Caco-2 (cell line): ENCODE results near the gene KIRREL3. TPM values are rescaled to one million over a fixed set of nuclear protein-coding genes. Genes with fewer than 3 reads are reported as not detected.

Source experiments
- BruUV-seq: library from RNA; stranded (reverse); fragments of 400-500 nt; replicated peaks from 2 replicates; lab custom pipeline; 2021; lab: Mats Ljungman, UMichigan
- CTCF ChIA-PET: fragments of 300-600 bp; sonication (Branson Sonifier 250); formaldehyde crosslinking; loops from one replicate; lab custom pipeline; 2022; ENCODE audit warnings: antibody characterized with exemption; lab: Charles Lee
- POLR2A ChIA-PET: fragments of 300-600 bp; sonication (Branson Sonifier 250); formaldehyde crosslinking; loops from one replicate; lab custom pipeline; 2022; ENCODE audit warnings: antibody characterized with exemption; lab: Charles Lee
- DNase-seq, 2 experiments: peaks; one replicate each; pipeline versions ENCODE4 v3.0.0 to v3.0.0-alpha.2; 2020 to 2022
- H3K27me3 ChIP-seq: replicated peaks from 2 replicates; pipeline ENCODE4 v1.6.0; 2011; ENCODE audit warnings: low read length; ENCODE audit not compliant: control insufficient read depth, insufficient read depth
- H3K36me3 ChIP-seq: 2 replicates; pipeline ENCODE4 v1.5.1; 2011; ENCODE audit warnings: low read length; ENCODE audit not compliant: control insufficient read depth, insufficient read depth
- H3K4me1 ChIP-seq: fragments of 250-450 bp; sonication (Bioruptor Pico); 2 replicates; pipeline ENCODE4 v1.5.1; 2020; ENCODE audit warnings: mild to moderate bottlenecking
- H3K4me3 ChIP-seq: 2 replicates; pipeline ENCODE4 v1.5.1; 2011; ENCODE audit warnings: low read depth, mild to moderate bottlenecking, control low read depth, low read length
- H3K9me3 ChIP-seq: fragments of 250-450 bp; sonication (Bioruptor Pico); 2 replicates; pipeline ENCODE4 v1.5.1; 2020; ENCODE audit warnings: mild to moderate bottlenecking, moderate library complexity
- H3K27ac Mint-ChIP-seq: one replicate; pipeline ENCODE4 v1.8.0; 2022; ENCODE audit warnings: mixed read lengths; ENCODE audit not compliant: unreplicated experiment
- H3K27me3 Mint-ChIP-seq: one replicate; pipeline ENCODE4 v1.8.0; 2022; ENCODE audit warnings: mixed read lengths; ENCODE audit not compliant: insufficient read depth, unreplicated experiment
- H3K36me3 Mint-ChIP-seq: one replicate; pipeline ENCODE4 v1.8.0; 2022; ENCODE audit warnings: mild to moderate bottlenecking, mixed read lengths; ENCODE audit not compliant: insufficient read depth, unreplicated experiment
- H3K4me1 Mint-ChIP-seq: one replicate; pipeline ENCODE4 v1.8.0; 2022; ENCODE audit warnings: low read depth, mixed read lengths; ENCODE audit not compliant: unreplicated experiment
- H3K4me3 Mint-ChIP-seq: one replicate; pipeline ENCODE4 v1.8.0; 2022; ENCODE audit warnings: mild to moderate bottlenecking, moderate library complexity, mixed read lengths; ENCODE audit not compliant: unreplicated experiment
- H3K9me3 Mint-ChIP-seq: one replicate; pipeline ENCODE4 v1.8.0; 2022; ENCODE audit warnings: mixed read lengths; ENCODE audit not compliant: unreplicated experiment
- intact Hi-C: fragments of 100-400 bp; cut with micrococcal nuclease; formaldehyde crosslinking; loops from one replicate; pipeline ENCODE4 v1.10.0; 2022; ENCODE audit not compliant: unreplicated experiment
- total RNA-seq: library from RNA; stranded (reverse); gene quantifications from 2 replicates; pipeline ENCODE4 v1.2.3, GENCODE V29; 2022
- TF ChIP-seq, protein P1 (sequence below), 2 experiments: fragments of 200-600 bp in 1 of 2; IDR thresholded peaks; 1 replicate in 1 of 2; 2 replicates in 1 of 2; pipeline versions ENCODE4 v1.5.1 to v1.8.0; 2011 to 2022; ENCODE audit warnings: antibody characterized with exemption in 1 of 2, control low read depth in 1 of 2, inconsistent platforms in 1 of 2, low read depth in 1 of 2, low read length in 1 of 2, mild to moderate bottlenecking in 1 of 2, moderate library complexity in 1 of 2; ENCODE audit not compliant: insufficient read depth in 1 of 2, severe bottlenecking in 1 of 2, unreplicated experiment in 1 of 2

KIRREL3 gene
- total RNA-seq, 1 experiment from 2014 or later, result not detected

GRCh38 chr11:126996036-126996804 is 4.3 kb downstream of the KIRREL3 start:
- no peak for DNase-seq
- BruUV-seq, result no TSS peak
- intact Hi-C loops, result no loop called here

GRCh38 chr11:126993599-126993998 is 7.0 kb downstream of the KIRREL3 start:
- no peak for DNase-seq
- H3K9me3 Mint-ChIP-seq, result no peaks in the 10 kb centered on the region
- intact Hi-C loops, result no loop called here
- CTCF ChIA-PET, result no interaction called here
- Histone ChIP-seq H3K4me1 (no peaks in the 10 kb centered on the region), H3K9me3 (no peaks in the 10 kb centered on the region), H3K27me3 (no peaks in the 10 kb centered on the region), H3K36me3 (no peaks in the 10 kb centered on the region), H3K4me3 (no peak overlapping the region)
- no peaks in the 10 kb centered on the region for H3K4me1 Mint-ChIP-seq
- POLR2A ChIA-PET, result no interaction called here
- H3K27me3 Mint-ChIP-seq, result peaks cover 35% of the 10 kb centered on the region
- TF ChIP-seq, protein P1, sequence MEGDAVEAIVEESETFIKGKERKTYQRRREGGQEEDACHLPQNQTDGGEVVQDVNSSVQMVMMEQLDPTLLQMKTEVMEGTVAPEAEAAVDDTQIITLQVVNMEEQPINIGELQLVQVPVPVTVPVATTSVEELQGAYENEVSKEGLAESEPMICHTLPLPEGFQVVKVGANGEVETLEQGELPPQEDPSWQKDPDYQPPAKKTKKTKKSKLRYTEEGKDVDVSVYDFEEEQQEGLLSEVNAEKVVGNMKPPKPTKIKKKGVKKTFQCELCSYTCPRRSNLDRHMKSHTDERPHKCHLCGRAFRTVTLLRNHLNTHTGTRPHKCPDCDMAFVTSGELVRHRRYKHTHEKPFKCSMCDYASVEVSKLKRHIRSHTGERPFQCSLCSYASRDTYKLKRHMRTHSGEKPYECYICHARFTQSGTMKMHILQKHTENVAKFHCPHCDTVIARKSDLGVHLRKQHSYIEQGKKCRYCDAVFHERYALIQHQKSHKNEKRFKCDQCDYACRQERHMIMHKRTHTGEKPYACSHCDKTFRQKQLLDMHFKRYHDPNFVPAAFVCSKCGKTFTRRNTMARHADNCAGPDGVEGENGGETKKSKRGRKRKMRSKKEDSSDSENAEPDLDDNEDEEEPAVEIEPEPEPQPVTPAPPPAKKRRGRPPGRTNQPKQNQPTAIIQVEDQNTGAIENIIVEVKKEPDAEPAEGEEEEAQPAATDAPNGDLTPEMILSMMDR (IDR thresholded peaks at IDR 0.05; ENCODE audit: insufficient read depth in 1 of 2, low read depth in 1 of 2, low read length in 1 of 2, severe bottlenecking in 1 of 2, unreplicated experiment in 1 of 2), result no peak
- BruUV-seq, result no TSS peak
- H3K36me3 Mint-ChIP-seq, result no peaks in the 10 kb centered on the region
- no peak overlapping the region for H3K27ac Mint-ChIP-seq
- H3K4me3 Mint-ChIP-seq, result no peak overlapping the region

More at GRCh38 chr11:126996036-126996804, 4.3 kb downstream of the KIRREL3 start:
- no peak overlapping the region for H3K27ac Mint-ChIP-seq
- CTCF ChIA-PET, result no interaction called here
- Histone ChIP-seq H3K9me3 (no peaks in the 10 kb centered on the region), H3K4me1 (no peaks in the 10 kb centered on the region), H3K27me3 (peaks cover 2% of the 10 kb centered on the region), H3K36me3 (no peaks in the 10 kb centered on the region), H3K4me3 (no peak overlapping the region)
- no peaks in the 10 kb centered on the region for H3K36me3 Mint-ChIP-seq
- no peak overlapping the region for H3K4me3 Mint-ChIP-seq
- POLR2A ChIA-PET, result no interaction called here
- no peaks in the 10 kb centered on the region for H3K9me3 Mint-ChIP-seq
- peaks cover 28% of the 10 kb centered on the region for H3K27me3 Mint-ChIP-seq
- no peaks in the 10 kb centered on the region for H3K4me1 Mint-ChIP-seq
- TF ChIP-seq, protein P1 (IDR thresholded peaks at IDR 0.05; ENCODE audit: insufficient read depth in 1 of 2, low read depth in 1 of 2, low read length in 1 of 2, severe bottlenecking in 1 of 2, unreplicated experiment in 1 of 2), result no peak

- Mint-ChIP-seq H3K36me3 (no peaks in the 10 kb centered on the region), H3K4me3 (no peak overlapping the region), H3K9me3 (no peaks in the 10 kb centered on the region), H3K27ac (no peak overlapping the region), H3K4me1 (no peaks in the 10 kb centered on the region), H3K27me3 (peaks cover 37% of the 10 kb centered on the region)
- no peak overlapping the region for H3K4me3 ChIP-seq
- no peaks in the 10 kb centered on the region for H3K9me3 ChIP-seq
- BruUV-seq, result no TSS peak
- intact Hi-C loops, result no loop called here
- POLR2A ChIA-PET, result no interaction called here
- DNase-seq, result no peak
- H3K4me1 ChIP-seq, result no peaks in the 10 kb centered on the region
- TF ChIP-seq, protein P1 (IDR thresholded peaks at IDR 0.05; ENCODE audit: insufficient read depth in 1 of 2, low read depth in 1 of 2, low read length in 1 of 2, severe bottlenecking in 1 of 2, unreplicated experiment in 1 of 2), result no peak
- no peaks in the 10 kb centered on the region for H3K27me3 ChIP-seq
- CTCF ChIA-PET, result interaction anchor here (0.5 to 1.1 kb wide), 2 partner anchors 277 to 419 kb away, joined by 4 to 5 read pairs; no protein-coding TSS in a partner anchor
- H3K36me3 ChIP-seq, result no peaks in the 10 kb centered on the region
Measured at GRCh38 chr11:126992804-126993111, 7.8 kb downstream of the KIRREL3 start.
